ENCODE data around the gene DCLK1. TPM values are rescaled to one million over a fixed set of nuclear protein-coding genes. Genes with fewer than 3 reads are reported as not detected.

The DCLK1 gene
- total RNA-seq, 4 donors from 2014 or later, result 11.7 to 51.4 (median 15.8) TPM

DNA sequence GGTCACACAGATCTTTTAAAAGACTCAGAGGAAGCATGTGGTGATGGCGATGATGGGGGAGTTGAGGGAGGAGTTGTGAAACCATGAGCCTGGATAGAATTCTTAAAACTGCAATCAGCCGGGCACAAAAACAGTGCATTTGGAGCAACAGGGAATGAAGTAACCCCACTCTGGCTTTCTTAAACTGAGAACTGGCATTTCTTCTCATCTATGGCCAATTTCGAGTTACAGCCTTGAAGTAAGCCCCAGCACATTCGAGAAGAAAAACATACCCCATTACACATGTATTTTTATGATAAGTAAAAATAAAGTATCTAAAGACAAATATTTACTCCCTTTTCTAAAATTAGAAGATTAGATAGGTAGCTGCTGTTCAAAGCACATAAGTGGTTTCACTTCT lies 70.1 kb downstream of the DCLK1 start:
- no peaks in the 10 kb centered on the region for H3K4me1 ChIP-seq
- TF ChIP-seq EP300 (IDR thresholded peaks at IDR 0.05) (no peak), POLR2AphosphoS5 (IDR thresholded peaks at IDR 0.05) (no peak), POLR2A (IDR thresholded peaks at IDR 0.05) (no peak)
- TF ChIP-seq, protein P1, sequence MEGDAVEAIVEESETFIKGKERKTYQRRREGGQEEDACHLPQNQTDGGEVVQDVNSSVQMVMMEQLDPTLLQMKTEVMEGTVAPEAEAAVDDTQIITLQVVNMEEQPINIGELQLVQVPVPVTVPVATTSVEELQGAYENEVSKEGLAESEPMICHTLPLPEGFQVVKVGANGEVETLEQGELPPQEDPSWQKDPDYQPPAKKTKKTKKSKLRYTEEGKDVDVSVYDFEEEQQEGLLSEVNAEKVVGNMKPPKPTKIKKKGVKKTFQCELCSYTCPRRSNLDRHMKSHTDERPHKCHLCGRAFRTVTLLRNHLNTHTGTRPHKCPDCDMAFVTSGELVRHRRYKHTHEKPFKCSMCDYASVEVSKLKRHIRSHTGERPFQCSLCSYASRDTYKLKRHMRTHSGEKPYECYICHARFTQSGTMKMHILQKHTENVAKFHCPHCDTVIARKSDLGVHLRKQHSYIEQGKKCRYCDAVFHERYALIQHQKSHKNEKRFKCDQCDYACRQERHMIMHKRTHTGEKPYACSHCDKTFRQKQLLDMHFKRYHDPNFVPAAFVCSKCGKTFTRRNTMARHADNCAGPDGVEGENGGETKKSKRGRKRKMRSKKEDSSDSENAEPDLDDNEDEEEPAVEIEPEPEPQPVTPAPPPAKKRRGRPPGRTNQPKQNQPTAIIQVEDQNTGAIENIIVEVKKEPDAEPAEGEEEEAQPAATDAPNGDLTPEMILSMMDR (IDR thresholded peaks at IDR 0.05), result no peak
- 67% methylated on average over 4 of the region's 4 CpGs for WGBS
- H3K27ac ChIP-seq, result no peak overlapping the region
- H3K27me3 ChIP-seq, result no peaks in the 10 kb centered on the region
- no peak for DNase-seq (ENCODE audit: low spot score in 2 of 2)
- H3K36me3 ChIP-seq, result no peaks in the 10 kb centered on the region
- H3K4me3 ChIP-seq, result no peak overlapping the region
- no peaks in the 10 kb centered on the region for H3K9me3 ChIP-seq

- no peaks in the 10 kb centered on the region for H3K36me3 ChIP-seq
- H3K27me3 ChIP-seq, result no peaks in the 10 kb centered on the region
- TF ChIP-seq POLR2AphosphoS5 (IDR thresholded peaks at IDR 0.05) (no peak), EP300 (IDR thresholded peaks at IDR 0.05) (no peak), POLR2A (IDR thresholded peaks at IDR 0.05) (no peak)
- TF ChIP-seq, protein P1 (IDR thresholded peaks at IDR 0.05), result no peak
- WGBS, result 61% methylated on average over 1 of the region's 1 CpG
- H3K4me3 ChIP-seq, result no peak overlapping the region
- DNase-seq (ENCODE audit: low spot score in 2 of 2), result no peak
- H3K27ac ChIP-seq, result no peak overlapping the region
- no peaks in the 10 kb centered on the region for H3K9me3 ChIP-seq
- no peaks in the 10 kb centered on the region for H3K4me1 ChIP-seq
Measured at GRCh38 chr13:36059321-36059720, 71.9 kb downstream of the DCLK1 start.

GRCh38 chr13:36058116-36058515 lies 73.1 kb downstream of the DCLK1 start:
- Histone ChIP-seq H3K27ac (no peak overlapping the region), H3K4me3 (no peak overlapping the region), H3K4me1 (no peaks in the 10 kb centered on the region), H3K27me3 (no peaks in the 10 kb centered on the region), H3K36me3 (no peaks in the 10 kb centered on the region), H3K9me3 (no peaks in the 10 kb centered on the region)
- no peak for DNase-seq (ENCODE audit: low spot score in 2 of 2)
- 64% methylated on average over 2 of the region's 2 CpGs for WGBS
- TF ChIP-seq POLR2AphosphoS5 (IDR thresholded peaks at IDR 0.05) (no peak), POLR2A (IDR thresholded peaks at IDR 0.05) (no peak), EP300 (IDR thresholded peaks at IDR 0.05) (no peak)
- TF ChIP-seq, protein P1 (IDR thresholded peaks at IDR 0.05), result no peak

DNA sequence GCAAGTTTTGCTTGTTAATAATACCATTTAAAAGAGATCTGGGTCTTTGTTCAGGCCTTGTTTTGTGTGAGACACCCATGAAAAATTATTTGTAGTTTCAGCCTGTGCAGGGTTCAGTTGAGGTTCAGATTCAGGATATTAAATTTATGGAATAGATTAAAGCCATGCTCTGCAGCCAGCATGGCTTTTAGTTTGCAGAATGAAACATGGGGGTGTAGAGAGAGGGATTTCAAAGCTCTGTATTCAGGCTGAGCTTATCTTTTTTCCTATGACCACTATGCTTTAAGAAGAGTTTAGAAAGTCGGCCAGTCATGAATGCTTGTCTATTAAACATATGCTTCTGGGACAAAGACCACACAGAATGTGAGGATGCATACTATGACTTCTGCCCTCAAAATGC lies 73.6 kb downstream of the DCLK1 start:
- no peaks in the 10 kb centered on the region for H3K27me3 ChIP-seq
- H3K27ac ChIP-seq, result no peak overlapping the region
- no peak for DNase-seq (ENCODE audit: low spot score in 2 of 2)
- 50% methylated on average over 1 of the region's 1 CpG for WGBS
- no peaks in the 10 kb centered on the region for H3K4me1 ChIP-seq
- H3K9me3 ChIP-seq, result no peaks in the 10 kb centered on the region
- H3K36me3 ChIP-seq, result no peaks in the 10 kb centered on the region
- TF ChIP-seq, protein P1 (IDR thresholded peaks at IDR 0.05), result no peak
- TF ChIP-seq POLR2A (IDR thresholded peaks at IDR 0.05) (no peak), POLR2AphosphoS5 (IDR thresholded peaks at IDR 0.05) (no peak), EP300 (IDR thresholded peaks at IDR 0.05) (no peak)
- no peak overlapping the region for H3K4me3 ChIP-seq

- no peak overlapping the region for H3K27ac ChIP-seq
- TF ChIP-seq POLR2A (IDR thresholded peaks at IDR 0.05) (no peak), POLR2AphosphoS5 (IDR thresholded peaks at IDR 0.05) (no peak), EP300 (IDR thresholded peaks at IDR 0.05) (no peak)
- TF ChIP-seq, protein P1 (IDR thresholded peaks at IDR 0.05), result no peak
- no peaks in the 10 kb centered on the region for H3K4me1 ChIP-seq
- no peaks in the 10 kb centered on the region for H3K9me3 ChIP-seq
- WGBS, result 54% methylated on average over 3 of the region's 3 CpGs
- no peak for DNase-seq (ENCODE audit: low spot score in 2 of 2)
- H3K27me3 ChIP-seq, result no peaks in the 10 kb centered on the region
- H3K4me3 ChIP-seq, result no peak overlapping the region
- H3K36me3 ChIP-seq, result no peaks in the 10 kb centered on the region
Measured at GRCh38 chr13:36057041-36057440, 74.1 kb downstream of the DCLK1 start.

Data from suprapubic skin (tissue), 4 donors.